ENCODE results near the gene RFC5. TPM values are rescaled to one million over a fixed set of nuclear protein-coding genes. Genes with fewer than 3 reads are reported as not detected.

The RFC5 gene
- total and polyA plus RNA-seq, 2 of the 13 experiments (the other 11 are each of a cell fraction or from before 2014, with no cell fraction given), result 16.8 to 51.4 TPM

- no peak for TF ChIP-seq NFATC3 (CRISPR knock-in tag; IDR thresholded peaks at IDR 0.05)
- no peak for TF ChIP-seq NFRKB (IDR thresholded peaks at IDR 0.05)
- TF ChIP-seq ZSCAN29 (CRISPR knock-in tag; conservative IDR thresholded peaks at IDR 0.05), result peak; percentile 91
- TF ChIP-seq ZNF549 (CRISPR knock-in tag; IDR thresholded peaks at IDR 0.05), result no peak
- peak; percentile 72; the same call in 1 of the 2 replicates for TF ChIP-seq ZNF710 (CRISPR knock-in tag; IDR thresholded peaks at IDR 0.05; ENCODE audit: borderline replicate concordance)
- no peak for TF ChIP-seq ZSCAN22 (CRISPR knock-in tag; IDR thresholded peaks at IDR 0.05)
- peak; percentile 77; the same call in 1 of the 2 replicates for TF ChIP-seq RFXAP (CRISPR knock-in tag; IDR thresholded peaks at IDR 0.05; ENCODE audit: borderline replicate concordance)
- TF ChIP-seq BHLHE40 (IDR thresholded peaks at IDR 0.05; ENCODE audit: low read length), result 0 out of 2 replicates have a peak, but pooled peaks have one; percentile 37
- 0 out of 2 replicates have a peak, but pooled peaks have one; percentile 41 for TF ChIP-seq ZNF24 (IDR thresholded peaks at IDR 0.05)
- 0 out of 2 replicates have a peak, but pooled peaks have one; percentile 25 for TF ChIP-seq ZNF143 (CRISPR knock-in tag; IDR thresholded peaks at IDR 0.05)
- TF ChIP-seq LCORL (IDR thresholded peaks at IDR 0.05), result no peak
- TF ChIP-seq LCORL (CRISPR knock-in tag; IDR thresholded peaks at IDR 0.05), result peak; percentile 93
- no peak; the same call in 1 of the 2 replicates for TF ChIP-seq ZNF460 (CRISPR knock-in tag; IDR thresholded peaks at IDR 0.05; ENCODE audit: borderline replicate concordance)
- peak; percentile 94 for TF ChIP-seq SKIL (CRISPR knock-in tag; IDR thresholded peaks at IDR 0.05; ENCODE audit: borderline replicate concordance)
- TF ChIP-seq TBP (CRISPR knock-in tag; IDR thresholded peaks at IDR 0.05), result no peak
- no peak for TF ChIP-seq FLYWCH1 (CRISPR knock-in tag; IDR thresholded peaks at IDR 0.05)
- no peak for TF ChIP-seq RBM39 (IDR thresholded peaks at IDR 0.05; ENCODE audit: low read depth, low read length, poor library complexity, severe bottlenecking)
- TF ChIP-seq MZF1 (CRISPR knock-in tag; IDR thresholded peaks at IDR 0.05; ENCODE audit: borderline replicate concordance), result no peak
- peak; percentile 97 for TF ChIP-seq JUNB (CRISPR knock-in tag; IDR thresholded peaks at IDR 0.05; ENCODE audit: borderline replicate concordance)
- TF ChIP-seq ZBTB38 (CRISPR knock-in tag; IDR thresholded peaks at IDR 0.05), result peak; percentile 84
- no peak for TF ChIP-seq PCBP2 (optimal IDR thresholded peaks at IDR 0.05; ENCODE audit: low read depth, low read length, poor library complexity, severe bottlenecking)
These were observed 36.0 kb downstream of the RFC5 start (continued) for GRCh38 chr12:118052324-118053070.
